SK-N-SH (cell line): Measurements from ENCODE around the gene FAM20A. TPM values are rescaled to one million over a fixed set of nuclear protein-coding genes. Genes with fewer than 3 reads are reported as not detected.

Experiments
- CTCF ChIA-PET: fragments of 300-600, 350-600 bp; formaldehyde crosslinking; extraction: SDS; loops from one replicate; lab custom pipeline; 2021; lab: Yijun Ruan, JAX
- POLR2A ChIA-PET: fragments of 350-600 bp; sonication (Branson Sonifier 250); formaldehyde crosslinking; extraction: SDS; loops from one replicate; lab custom pipeline; 2020; ENCODE audit warnings: antibody characterized with exemption, inconsistent platforms; lab: Yijun Ruan, JAX
- DNase-seq: peaks from one replicate; pipeline ENCODE4 v3.0.0; 2012
- H2AFZ ChIP-seq: fragments of 200-600 bp; sonication (generic); 2 replicates; pipeline ENCODE4 v1.8.1; 2016; ENCODE audit warnings: antibody characterized with exemption, mild to moderate bottlenecking, low read depth
- H3F3A ChIP-seq: fragments of 200-600 bp; sonication (generic); replicated peaks from 2 replicates; pipeline ENCODE3; 2016; ENCODE audit warnings: antibody characterized with exemption, mild to moderate bottlenecking; ENCODE audit not compliant: insufficient read depth
- H3K27ac ChIP-seq, 2 experiments: fragments of 200-500 bp in 1 of 2; fragments of 200-600 bp in 1 of 2; sonication (Bioruptor generic) in 1 of 2; sonication (generic), shearing (Covaris generic) in 1 of 2; 2 replicates each; pipeline versions ENCODE4 v1.5.1 to v1.6.1; 2014 to 2016; ENCODE audit warnings: low read depth in 2 of 2, inconsistent platforms in 1 of 2, low read length in 1 of 2, mild to moderate bottlenecking in 1 of 2, mixed read lengths in 1 of 2
- H3K27me3 ChIP-seq: fragments of 200-600 bp; sonication (generic), shearing (Covaris generic); 2 replicates; pipeline ENCODE4 v1.6.1; 2016; ENCODE audit warnings: mixed run types; ENCODE audit not compliant: insufficient read depth
- H3K36me3 ChIP-seq, 2 experiments: fragments of 200-500 bp in 1 of 2; fragments of 200-600 bp in 1 of 2; sonication (Bioruptor generic) in 1 of 2; sonication (generic) in 1 of 2; replicated peaks in 1 of 2; 2 replicates each; pipeline versions ENCODE3 to v1.5.1; 2014 to 2016; ENCODE audit warnings: low read length in 1 of 2, mild to moderate bottlenecking in 1 of 2; ENCODE audit not compliant: insufficient read depth in 2 of 2, control insufficient read depth in 1 of 2
- H3K4me1 ChIP-seq, 2 experiments: fragments of 200-500 bp in 1 of 2; fragments of 200-600 bp in 1 of 2; sonication (Bioruptor generic) in 1 of 2; sonication (generic), shearing (Covaris generic) in 1 of 2; 2 replicates each; pipeline versions ENCODE4 v1.5.1 to v1.6.1; 2014 to 2016; ENCODE audit warnings: low read depth in 1 of 2, low read length in 1 of 2, mixed run types in 1 of 2; ENCODE audit not compliant: insufficient read depth in 2 of 2, control insufficient read depth in 1 of 2
- H3K4me2 ChIP-seq: fragments of 200-600 bp; sonication (generic), shearing (Covaris generic); 2 replicates; pipeline ENCODE4 v1.6.1; 2017; ENCODE audit warnings: mixed run types
- H3K4me3 ChIP-seq, 2 experiments: fragments of 200-500 bp in 1 of 2; fragments of 200-600 bp in 1 of 2; sonication (Bioruptor generic) in 1 of 2; sonication (generic), shearing (Covaris generic) in 1 of 2; 2 replicates each; pipeline versions ENCODE4 v1.5.1 to v1.8.1; 2014 to 2016; ENCODE audit warnings: low read depth in 2 of 2, inconsistent platforms in 1 of 2, low read length in 1 of 2, mild to moderate bottlenecking in 1 of 2, mixed read lengths in 1 of 2, moderate library complexity in 1 of 2
- H3K79me2 ChIP-seq: fragments of 200-600 bp; sonication (generic); 2 replicates; pipeline ENCODE4 v1.8.1; 2017; ENCODE audit warnings: mild to moderate bottlenecking; ENCODE audit not compliant: insufficient read depth
- H3K9ac ChIP-seq: fragments of 200-600 bp; sonication (generic); 2 replicates; pipeline ENCODE4 v1.6.1; 2017; ENCODE audit warnings: mixed run types
- H3K9me2 ChIP-seq: fragments of 200-600 bp; sonication (generic); 2 replicates; pipeline ENCODE4 v1.6.1; 2017; ENCODE audit warnings: mixed run types
- H3K9me3 ChIP-seq: fragments of 200-600 bp; sonication (generic); 2 replicates; pipeline ENCODE4 v1.6.1; 2017; ENCODE audit warnings: mixed run types, mild to moderate bottlenecking, moderate library complexity
- H4K20me1 ChIP-seq: fragments of 200-600 bp; sonication (generic); 2 replicates; pipeline ENCODE4 v1.6.1; 2017; ENCODE audit warnings: mild to moderate bottlenecking, mixed run types; ENCODE audit not compliant: insufficient read depth
- ELF1 ChIP-seq: IDR thresholded peaks from 2 replicates; pipeline ENCODE4 v1.4.0; 2012
- EP300 ChIP-seq, 2 experiments: IDR thresholded peaks; 2 replicates each; pipeline versions ENCODE4 v1.4.0 to v1.6.1; 2012; ENCODE audit warnings: borderline replicate concordance in 1 of 2, low read depth in 1 of 2, low read length in 1 of 2
- EZH2phosphoT487 ChIP-seq: fragments of 200-600 bp; sonication (generic); IDR thresholded peaks from 2 replicates; pipeline ENCODE4 v1.6.1; 2017; ENCODE audit warnings: low read depth, mixed run types, mild to moderate bottlenecking, antibody characterized with exemption, moderate library complexity, borderline replicate concordance
- FOSL2 ChIP-seq: IDR thresholded peaks from 2 replicates; pipeline ENCODE4 v1.4.0; 2012; ENCODE audit warnings: low read depth, mild to moderate bottlenecking, moderate library complexity, borderline replicate concordance
- FOXJ3 ChIP-seq: sonication (generic); formaldehyde crosslinking; IDR thresholded peaks from 2 replicates; pipeline ENCODE4 v1.5.1; 2020; ENCODE audit warnings: mild to moderate bottlenecking, missing genetic modification reagents
- FOXM1 ChIP-seq: IDR thresholded peaks from 2 replicates; pipeline ENCODE4 v1.4.0; 2012; ENCODE audit warnings: low read depth, mild to moderate bottlenecking
- GATA2 ChIP-seq: sonication (generic); formaldehyde crosslinking; IDR thresholded peaks from 2 replicates; pipeline ENCODE4 v1.5.0; 2020; ENCODE audit warnings: mild to moderate bottlenecking, missing genetic modification reagents
- MEF2A ChIP-seq: IDR thresholded peaks from 2 replicates; pipeline ENCODE4 v1.4.0; 2012; ENCODE audit warnings: low read depth, borderline replicate concordance
- MXI1 ChIP-seq: IDR thresholded peaks from 2 replicates; pipeline ENCODE4 v1.6.1; 2012; ENCODE audit warnings: mild to moderate bottlenecking, low read depth, low read length, improper control_type of control experiment
- NFIC ChIP-seq: IDR thresholded peaks from 2 replicates; pipeline ENCODE4 v1.4.0; 2012; ENCODE audit warnings: borderline replicate concordance
- NRF1 ChIP-seq: IDR thresholded peaks from 2 replicates; pipeline ENCODE4 v1.6.1; 2012; ENCODE audit warnings: low read depth, mild to moderate bottlenecking, low read length
- POLR2AphosphoS5 ChIP-seq: IDR thresholded peaks from 2 replicates; pipeline ENCODE4 v1.6.1; 2012; ENCODE audit warnings: low read depth, low read length
- RAD21 ChIP-seq: IDR thresholded peaks from 2 replicates; pipeline ENCODE4 v1.6.1; 2012; ENCODE audit warnings: mild to moderate bottlenecking, low read length
- RCOR1 ChIP-seq: fragments of 150-350 bp; IDR thresholded peaks from 2 replicates; pipeline ENCODE4 v1.6.1; 2017; ENCODE audit warnings: antibody characterized with exemption, low read length
- SIN3A ChIP-seq: IDR thresholded peaks from 2 replicates; pipeline ENCODE4 v1.6.1; 2012; ENCODE audit warnings: low read depth, mild to moderate bottlenecking, low read length, moderate library complexity, borderline replicate concordance
- SMC3 ChIP-seq: IDR thresholded peaks from 2 replicates; pipeline ENCODE4 v1.6.1; 2012; ENCODE audit warnings: low read depth, low read length, improper control_type of control experiment
- TAF1 ChIP-seq: IDR thresholded peaks from 2 replicates; pipeline ENCODE4 v1.6.1; 2012; ENCODE audit warnings: low read depth, mild to moderate bottlenecking, low read length, moderate library complexity, borderline replicate concordance
- TCF12 ChIP-seq: IDR thresholded peaks from 2 replicates; pipeline ENCODE4 v1.4.0; 2012
- TEAD4 ChIP-seq: IDR thresholded peaks from 2 replicates; pipeline ENCODE4 v1.4.0; 2012; ENCODE audit warnings: mild to moderate bottlenecking, borderline replicate concordance; ENCODE audit not compliant: insufficient read depth
- USF1 ChIP-seq: IDR thresholded peaks from 2 replicates; pipeline ENCODE4 v1.4.0; 2012; ENCODE audit warnings: low read depth, borderline replicate concordance
- USF2 ChIP-seq: fragments of 150-350 bp; IDR thresholded peaks from 2 replicates; pipeline ENCODE4 v1.6.1; 2017; ENCODE audit warnings: antibody characterized with exemption, low read length, low read depth, borderline replicate concordance
- YY1 ChIP-seq: IDR thresholded peaks from 2 replicates; pipeline ENCODE4 v1.4.0; 2012; ENCODE audit warnings: low read depth, mild to moderate bottlenecking
- WGBS: methylation state at CpG from one replicate; pipeline ENCODE4 v1.1.6; 2017; ENCODE audit warnings: low lambda C conversion rate; 5-methylcytosine and 5-hydroxymethylcytosine counted together
- polyA plus RNA-seq, 3 experiments: library from polyadenylated mRNA; depleted of rRNA; stranded (reverse); fragments of >200 nt; gene quantifications; 2 replicates each; pipeline ENCODE4 v1.2.3, GENCODE V29; 2012
- TF ChIP-seq, protein P1 (sequence below): fragments of 150-350 bp; IDR thresholded peaks from 2 replicates; pipeline ENCODE4 v1.6.1; 2016; ENCODE audit warnings: mild to moderate bottlenecking, low read depth, low read length

FAM20A gene
- polyA plus RNA-seq, 1 of the 3 experiments (the other 2 are of a cell fraction): not detected

- no peaks in the 10 kb centered on the region for H3K79me2 ChIP-seq
- 57% methylated on average over 5 of the region's 5 CpGs for WGBS
- CTCF ChIA-PET: interaction anchor here (1.6 to 3.4 kb wide), 2 partner anchors 9 to 33 kb away, joined by 4 to 21 read pairs; no protein-coding TSS in a partner anchor
Observed at GRCh38 chr17:68499587-68499986, 101.6 kb downstream of the FAM20A start.

GRCh38 chr17:68498479-68499326 is 102.5 kb downstream of the FAM20A start:
- Histone ChIP-seq H3K79me2 (no peaks in the 10 kb centered on the region), H3K9ac (no peak overlapping the region), H3K4me1 (peaks cover 0 to 6% of the 10 kb centered on the region in 2 experiments; a peak in 1 of 4 replicates), H3F3A (peaks cover 9% of the 10 kb centered on the region), H3K36me3 (no peaks in the 10 kb centered on the region), H3K27ac (no peak overlapping the region), H3K4me3 (no peak overlapping the region), H3K4me2 (no peak overlapping the region), H4K20me1 (no peaks in the 10 kb centered on the region), H3K9me2 (no peaks in the 10 kb centered on the region), H3K27me3 (no peaks in the 10 kb centered on the region; the same call in 1 of the 2 replicates), H2AFZ (no peak overlapping the region; the same call in 1 of the 2 replicates), H3K9me3 (no peaks in the 10 kb centered on the region)
- WGBS: 44% methylated on average over 7 of the region's 7 CpGs
- ChIA-PET CTCF (interaction anchor here (0.7 to 3.4 kb wide), 4 partner anchors 10 to 326 kb away, joined by 3 to 21 read pairs (median 6); no protein-coding TSS in a partner anchor), POLR2A (interaction anchor here (1.2 kb wide), 1 partner anchor 14 kb away, joined by 3 read pairs; no protein-coding TSS in a partner anchor)
- DNase-seq: peak; percentile 29
- TF ChIP-seq RCOR1 (no peak), NRF1 (no peak), GATA2 (CRISPR knock-in tag) (no peak), SMC3 (no peak), ELF1 (no peak), USF2 (no peak), FOXJ3 (CRISPR knock-in tag) (no peak), MXI1 (no peak), NFIC (no peak), MEF2A (no peak), TEAD4 (no peak), USF1 (no peak)

More at GRCh38 chr17:68499587-68499986, 101.6 kb downstream of the FAM20A start:
- Histone ChIP-seq H3K9ac (no peak overlapping the region), H3K4me3 (no peak overlapping the region), H3K27me3 (no peaks in the 10 kb centered on the region; the same call in 1 of the 2 replicates), H3K27ac (no peak overlapping the region), H3K9me2 (no peaks in the 10 kb centered on the region), H3K4me2 (no peak overlapping the region), H3K4me1 (peaks cover 0 to 6% of the 10 kb centered on the region in 2 experiments; a peak in 1 of 4 replicates), H4K20me1 (no peaks in the 10 kb centered on the region), H2AFZ (no peak overlapping the region; the same call in 1 of the 2 replicates), H3F3A (peaks cover 9% of the 10 kb centered on the region), H3K36me3 (no peaks in the 10 kb centered on the region), H3K9me3 (no peaks in the 10 kb centered on the region)
- TF ChIP-seq FOSL2 (no peak), EZH2phosphoT487 (no peak), TAF1 (no peak), GATA2 (CRISPR knock-in tag) (no peak), ELF1 (no peak), MEF2A (no peak), TEAD4 (no peak), MXI1 (no peak), TCF12 (no peak), FOXM1 (no peak), RAD21 (no peak), USF2 (no peak), FOXJ3 (CRISPR knock-in tag) (no peak), RCOR1 (no peak), NFIC (no peak), YY1 (no peak), POLR2AphosphoS5 (no peak), SIN3A (no peak), EP300 (IDR thresholded peaks at IDR 0.05; ENCODE audit: borderline replicate concordance in 1 of 2, low read depth in 1 of 2, low read length in 1 of 2) (no peak)
- TF ChIP-seq, protein P1, sequence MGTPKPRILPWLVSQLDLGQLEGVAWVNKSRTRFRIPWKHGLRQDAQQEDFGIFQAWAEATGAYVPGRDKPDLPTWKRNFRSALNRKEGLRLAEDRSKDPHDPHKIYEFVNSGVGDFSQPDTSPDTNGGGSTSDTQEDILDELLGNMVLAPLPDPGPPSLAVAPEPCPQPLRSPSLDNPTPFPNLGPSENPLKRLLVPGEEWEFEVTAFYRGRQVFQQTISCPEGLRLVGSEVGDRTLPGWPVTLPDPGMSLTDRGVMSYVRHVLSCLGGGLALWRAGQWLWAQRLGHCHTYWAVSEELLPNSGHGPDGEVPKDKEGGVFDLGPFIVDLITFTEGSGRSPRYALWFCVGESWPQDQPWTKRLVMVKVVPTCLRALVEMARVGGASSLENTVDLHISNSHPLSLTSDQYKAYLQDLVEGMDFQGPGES: no peak
- POLR2A ChIA-PET: no interaction called here
- no peak for DNase-seq
